HCT116 (cell line): ENCODE results near the gene RFC4.

Experiments used
- CEBPB ChIP-seq: IDR thresholded peaks from 2 replicates; pipeline ENCODE4 v1.6.1; 2012; ENCODE audit warnings: low read depth
- CTCF ChIP-seq, 3 experiments: fragments of 200-600 bp in 1 of 3; sonication (generic) in 1 of 3; IDR thresholded peaks in 2 of 3; conservative IDR thresholded peaks in 1 of 3; 2 replicates each; pipeline ENCODE4 v1.5.1; 2012 to 2017; ENCODE audit warnings: low read depth in 2 of 3, low read length in 2 of 3, antibody characterized with exemption in 1 of 3, borderline replicate concordance in 1 of 3, control low read depth in 1 of 3, mild to moderate bottlenecking in 1 of 3, mixed read lengths in 1 of 3, mixed run types in 1 of 3, moderate library complexity in 1 of 3; ENCODE audit not compliant: insufficient read depth in 1 of 3
- MAX ChIP-seq: IDR thresholded peaks from 2 replicates; pipeline ENCODE4 v1.6.1; 2012
- POLR2A ChIP-seq: IDR thresholded peaks from 2 replicates; pipeline ENCODE4 v1.7.0; 2011; ENCODE audit warnings: borderline replicate concordance; ENCODE audit not compliant: insufficient read depth, insufficient read length; ENCODE audit errors: extremely low read depth
- REST ChIP-seq: IDR thresholded peaks from 2 replicates; pipeline ENCODE4 v1.6.1; 2012; ENCODE audit warnings: low read depth
- YY1 ChIP-seq: IDR thresholded peaks from 2 replicates; pipeline ENCODE4 v1.6.1; 2011; ENCODE audit warnings: low read length, low read depth, moderate library complexity, mild to moderate bottlenecking; ENCODE audit not compliant: insufficient replicate concordance; ENCODE audit errors: extremely low read depth

- TF ChIP-seq MAX (no peak), YY1 (no peak), CTCF (IDR thresholded peaks at IDR 0.05 in 2 of 3, conservative IDR thresholded peaks at IDR 0.05 in 1 of 3; ENCODE audit: borderline replicate concordance in 1 of 3, insufficient read depth in 1 of 3, low read depth in 2 of 3, low read length in 2 of 3) (no peak), CEBPB (no peak), REST (no peak), POLR2A (no peak)
Measured at GRCh38 chr3:186852994-186853393, 46.7 kb upstream of the RFC4 start.
